GM12874 (cell line): ENCODE results near the gene CD2AP.

ENCODE experiments used
- TF ChIP-seq, protein P1 (sequence below): IDR thresholded peaks from 2 replicates; pipeline ENCODE4 v1.5.1; 2011; ENCODE audit warnings: low read depth, mild to moderate bottlenecking, control low read depth, low read length, moderate library complexity; ENCODE audit not compliant: insufficient read depth

CD2AP gene

DNA sequence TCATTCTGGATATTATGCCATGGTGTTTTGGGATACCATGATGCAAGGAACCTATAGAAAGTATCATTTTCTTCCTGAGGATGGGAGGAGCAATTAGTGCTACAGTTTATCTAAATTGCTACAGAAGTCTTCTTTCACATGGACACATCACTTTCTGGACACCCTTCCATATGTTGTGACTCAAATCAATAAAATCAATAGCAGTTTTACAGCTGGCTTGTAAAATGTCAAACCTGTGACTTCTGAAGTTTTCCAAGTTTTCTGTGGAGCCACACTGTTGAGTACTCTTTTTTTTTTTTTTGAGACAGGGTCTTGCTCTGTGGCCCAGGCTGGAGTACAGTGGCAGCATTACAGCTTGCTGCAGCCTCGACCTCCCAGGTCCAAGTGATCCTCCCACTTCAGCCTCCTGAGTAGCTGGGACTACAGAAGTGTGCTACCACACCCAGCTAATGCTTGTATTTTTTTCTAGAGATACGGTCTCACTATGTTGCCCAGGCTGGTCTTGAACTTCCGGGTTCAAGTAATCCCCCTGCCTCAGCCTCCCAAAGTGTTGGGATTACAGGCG lies 24.1 kb upstream of the CD2AP start:
- TF ChIP-seq, protein P1, sequence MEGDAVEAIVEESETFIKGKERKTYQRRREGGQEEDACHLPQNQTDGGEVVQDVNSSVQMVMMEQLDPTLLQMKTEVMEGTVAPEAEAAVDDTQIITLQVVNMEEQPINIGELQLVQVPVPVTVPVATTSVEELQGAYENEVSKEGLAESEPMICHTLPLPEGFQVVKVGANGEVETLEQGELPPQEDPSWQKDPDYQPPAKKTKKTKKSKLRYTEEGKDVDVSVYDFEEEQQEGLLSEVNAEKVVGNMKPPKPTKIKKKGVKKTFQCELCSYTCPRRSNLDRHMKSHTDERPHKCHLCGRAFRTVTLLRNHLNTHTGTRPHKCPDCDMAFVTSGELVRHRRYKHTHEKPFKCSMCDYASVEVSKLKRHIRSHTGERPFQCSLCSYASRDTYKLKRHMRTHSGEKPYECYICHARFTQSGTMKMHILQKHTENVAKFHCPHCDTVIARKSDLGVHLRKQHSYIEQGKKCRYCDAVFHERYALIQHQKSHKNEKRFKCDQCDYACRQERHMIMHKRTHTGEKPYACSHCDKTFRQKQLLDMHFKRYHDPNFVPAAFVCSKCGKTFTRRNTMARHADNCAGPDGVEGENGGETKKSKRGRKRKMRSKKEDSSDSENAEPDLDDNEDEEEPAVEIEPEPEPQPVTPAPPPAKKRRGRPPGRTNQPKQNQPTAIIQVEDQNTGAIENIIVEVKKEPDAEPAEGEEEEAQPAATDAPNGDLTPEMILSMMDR = no peak

DNA sequence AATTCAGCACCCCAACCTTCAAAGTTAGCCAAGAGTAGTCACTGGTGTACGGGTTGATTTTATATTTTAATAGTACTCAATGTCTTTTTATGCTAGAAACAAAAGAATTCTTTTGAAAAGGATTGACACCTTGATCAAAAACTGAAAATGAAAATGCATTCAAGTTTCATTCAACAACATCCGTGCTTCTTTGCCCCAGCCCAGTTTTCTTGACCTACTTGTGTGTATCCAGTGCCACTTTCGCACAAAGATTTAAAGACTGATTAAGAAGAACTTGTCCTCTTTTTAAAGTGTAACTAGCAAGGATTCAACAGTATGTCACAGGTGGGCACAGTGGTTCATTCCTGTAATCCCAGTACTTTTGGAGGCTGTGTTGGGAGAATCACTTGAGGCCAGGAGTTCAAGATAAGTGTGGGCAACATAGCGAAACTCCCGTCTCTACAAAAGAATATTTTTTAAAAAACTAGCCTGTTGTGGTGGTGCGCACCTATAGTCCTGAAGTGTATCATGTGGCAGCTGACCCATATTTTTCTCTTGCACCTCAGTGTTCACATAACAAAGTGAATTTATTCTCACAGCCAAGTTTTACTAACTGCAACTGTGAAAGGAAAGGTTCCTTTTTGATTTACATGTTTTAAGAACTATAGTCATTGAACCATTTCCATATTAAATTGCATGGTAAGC lies 22.7 kb upstream of the CD2AP start:
- TF ChIP-seq, protein P1 = no peak

DNA sequence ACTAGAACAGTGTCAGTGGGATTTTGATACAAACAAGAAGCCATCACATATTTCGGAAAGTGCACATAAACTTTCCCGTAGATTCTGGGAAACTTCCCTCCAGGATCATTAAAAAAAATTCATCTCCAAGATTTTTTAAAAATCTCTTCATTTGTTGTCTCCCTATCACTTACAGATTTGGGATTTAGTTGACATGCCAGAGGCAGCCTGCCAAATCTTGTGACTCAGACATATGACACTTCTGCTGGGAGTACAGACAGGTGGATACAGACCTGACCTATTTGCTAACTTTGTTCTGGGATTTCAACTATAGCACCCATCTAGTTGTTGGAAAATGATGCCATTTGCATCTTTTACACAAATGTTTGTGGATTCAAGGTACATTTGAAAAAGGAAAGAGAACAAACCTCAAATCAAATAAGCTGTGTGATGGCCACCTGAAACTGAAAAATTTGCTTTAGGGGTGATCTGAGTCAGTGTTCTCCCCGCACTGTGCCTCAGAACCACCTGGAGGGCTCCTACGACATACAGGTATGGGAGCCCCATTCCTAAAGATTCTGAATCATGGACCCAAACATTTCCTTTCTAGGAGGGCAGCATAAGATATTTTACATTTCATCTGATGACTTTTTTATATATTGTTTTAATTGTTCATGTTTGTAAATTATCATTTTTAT lies 21.9 kb upstream of the CD2AP start:
- TF ChIP-seq, protein P1 = no peak

DNA sequence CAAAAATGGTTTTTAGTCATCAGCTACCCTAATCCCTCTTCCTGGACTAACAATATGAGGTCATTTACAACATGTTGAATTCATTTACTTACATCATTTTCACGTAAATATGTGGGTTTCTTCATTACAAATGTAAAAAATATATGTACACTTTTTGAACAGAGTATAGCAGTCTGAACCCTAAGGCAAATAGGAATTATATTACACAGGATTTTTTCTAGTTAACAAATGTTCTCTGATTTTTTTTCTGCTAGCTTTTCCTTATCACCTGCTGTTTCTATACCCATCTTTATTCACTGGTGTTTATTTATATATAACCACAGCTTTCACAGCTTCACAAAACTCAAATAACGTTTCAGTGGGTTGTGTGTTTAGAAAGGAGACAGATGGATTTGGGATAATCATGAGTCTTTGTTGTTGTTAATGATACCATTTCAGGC lies 21.0 kb upstream of the CD2AP start:
- TF ChIP-seq, protein P1 = no peak

DNA sequence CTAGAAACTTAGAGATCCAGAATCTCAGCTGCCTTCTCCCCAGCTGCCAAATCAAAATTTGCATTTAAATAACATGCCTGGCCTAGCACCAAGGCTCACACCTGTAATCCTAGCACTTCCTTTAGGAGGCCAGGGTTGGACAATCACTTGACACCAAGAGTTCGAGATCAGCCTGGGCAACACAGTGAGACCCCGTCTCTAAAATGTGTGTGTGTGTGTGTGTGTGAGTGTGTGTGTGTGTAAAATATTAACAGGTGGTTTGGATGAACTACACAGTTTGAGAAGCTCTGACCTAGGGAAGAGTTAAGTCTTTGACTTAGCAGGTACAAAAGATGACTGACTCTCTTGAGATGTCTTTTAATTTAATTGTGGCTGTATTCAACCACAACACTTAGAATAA lies 20.2 kb upstream of the CD2AP start:
- TF ChIP-seq, protein P1 = no peak

DNA sequence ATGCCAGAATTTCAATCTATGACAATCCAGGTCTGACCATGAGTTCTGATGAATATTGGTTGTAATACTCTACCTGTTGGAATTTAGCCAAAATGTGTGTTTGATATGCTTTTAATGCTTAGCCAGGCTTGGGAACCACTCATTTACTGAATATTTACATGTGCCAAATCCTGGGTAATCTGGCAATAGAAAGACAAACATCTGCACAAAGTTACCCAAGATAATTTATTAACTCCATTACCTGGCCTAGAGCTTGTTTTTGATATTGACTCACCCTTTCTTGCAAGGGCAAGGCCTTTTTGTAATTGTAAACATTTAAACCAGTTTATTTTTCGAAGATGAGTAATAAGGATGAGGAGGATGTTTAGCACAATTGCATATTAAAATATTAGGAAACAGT lies 13.5 kb upstream of the CD2AP start:
- TF ChIP-seq, protein P1 = no peak

DNA sequence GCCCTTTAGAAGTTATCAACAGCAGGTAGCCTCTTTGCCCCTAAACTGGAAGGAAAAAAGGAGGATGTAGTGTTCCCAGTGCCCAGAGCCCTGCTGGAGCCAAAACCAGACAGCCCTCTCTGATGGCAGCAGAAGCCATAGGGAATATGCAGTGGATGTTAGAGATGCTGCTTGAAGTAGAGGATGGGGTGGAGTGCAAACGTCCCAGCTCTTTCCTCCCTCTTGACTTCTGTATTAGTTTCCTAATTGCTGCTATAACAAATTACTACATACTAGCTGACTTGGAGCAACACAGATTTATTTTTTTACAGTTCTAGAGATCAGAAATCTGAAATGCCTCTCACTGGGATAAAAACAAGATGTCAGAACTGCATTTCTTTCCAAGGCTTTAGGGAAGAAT lies 12.5 kb upstream of the CD2AP start:
- TF ChIP-seq, protein P1 = no peak
